Pancreas (tissue), 10 donors: ENCODE results near the gene GTF2A1. TPM values are rescaled to one million over a fixed set of nuclear protein-coding genes. Genes with fewer than 3 reads are reported as not detected.
A peak's percentile ranks its signal among the peaks of the same experiment; 100 is the strongest.

Experiments used
- ATAC-seq, 4 donors: fragments of 200-7000 bp; cut with Tn5 transposase; one replicate each; pipeline versions ENCODE4 v1.8.0 to v1.9.1; 2020; ENCODE audit warnings: mild to moderate bottlenecking in 4 of 4, moderate library complexity in 4 of 4
- DNase-seq, 6 donors: peaks; one replicate each; pipeline ENCODE4 v3.0.0-alpha.2; 2020
- FAIRE-seq: peaks from 2 replicates; lab custom pipeline; 2012; peaks lifted over from hg19 to GRCh38; lab: Jason Lieb, UNC
- H3K27ac ChIP-seq, 4 donors: fragments of 200-600 bp; sonication (generic); 1 replicate in 3 of 4; 2 replicates in 1 of 4; pipeline versions ENCODE4 v1.5.0 to v1.8.0; 2020
- H3K27me3 ChIP-seq, 4 donors: fragments of 200-600 bp; one replicate each; pipeline ENCODE4 v1.8.0; 2021
- H3K36me3 ChIP-seq, 3 donors: fragments of 200-600 bp; sonication (generic) in 1 of 3; one replicate each; pipeline versions ENCODE4 v1.5.0 to v1.8.0; 2020 to 2021
- H3K4me1 ChIP-seq, 3 donors: fragments of 200-600 bp; one replicate each; pipeline ENCODE4 v1.8.0; 2021
- H3K4me3 ChIP-seq, 4 donors: fragments of 200-600 bp; sonication (generic) in 2 of 4; one replicate each; pipeline versions ENCODE4 v1.5.0 to v1.8.0; 2020 to 2021
- H3K9me3 ChIP-seq, 4 donors: fragments of 200-600 bp; one replicate each; pipeline ENCODE4 v1.8.0; 2021
- CTCF ChIP-seq, 4 donors: fragments of 200-600 bp; sonication (generic) in 3 of 4; IDR thresholded peaks; one replicate each; pipeline versions ENCODE4 v1.5.0 to v1.8.0; 2021; ENCODE audit warnings: antibody characterized with exemption in 4 of 4
- WGBS, 2 donors: extraction: QIAGEN DNeasy Blood & Tissue Kit; methylation state at CpG; one replicate each; pipeline ENCODE4 v1.1.7; 2013; 5-methylcytosine and 5-hydroxymethylcytosine counted together
- intact Hi-C, 3 donors: fragments of 100-400 bp; cut with DNase I; formaldehyde crosslinking; loops; one replicate each; pipeline versions ENCODE4 v1.11.1 to v1.14.2; 2022
- polyA plus RNA-seq, 2 donors: library from polyadenylated mRNA; stranded (reverse); fragments of 200-250 nt; gene quantifications; one replicate each; pipeline ENCODE4 v1.2.3, GENCODE V29; 2013
- total RNA-seq, 6 donors: library from RNA; stranded (reverse); fragmentation: NEBNext Ultra II Directional in 4 of 6; extraction: Animal tissue kit (Norgen Biotek cat#: 25700) in 4 of 6; gene quantifications; one replicate each; pipeline versions ENCODE4 v1.2.1 to v1.2.4, GENCODE V29; 2021 to 2023
- donor health status: healthy with polysubstance abuse.
- donor health status: DM: no; HTN: no; CAD: no; lungs with moderate emphysema.
- donor health status: DM: no; HTN: no; CAD: no.
- donor health status: control.
- donor health status: control.
- donor health status: Bipolar disorder and iron deficiency.
- donor health status: DM: yes; HTN: yes; CAD: no.
- donor health status: DM: no; HTN: no; CAD: no.
- donor health status: DM: no; HTN: no; CAD: no.
- donor health status: DM: yes; HTN: yes; CAD: no.

Gene GTF2A1
- total and polyA plus RNA-seq, 8 donors = 2.4 to 14.6 (median 10.5) TPM

GRCh38 chr14:81222691-81223090 lies 1.9 kb upstream of the GTF2A1 start:
- H3K27ac ChIP-seq = peak overlapping the region in 1 of 4 donors; percentile 99
- no peaks in the 10 kb centered on the region for H3K9me3 ChIP-seq
- no peak for FAIRE-seq
- H3K36me3 ChIP-seq = no peaks in the 10 kb centered on the region
- no peak overlapping the region for H3K4me3 ChIP-seq
- WGBS, 2 donors = 41 to 49% methylated on average over 2 of the region's 2 CpGs
- peaks cover 19 to 29% (median 26%) of the 10 kb centered on the region in 3 donors for H3K4me1 ChIP-seq
- no peaks in the 10 kb centered on the region for H3K27me3 ChIP-seq
- peak in 2 of 6 donors; percentile 32 to 44 for DNase-seq
- intact Hi-C loops = no loop called here
- ATAC-seq = no peak
- TF ChIP-seq CTCF (IDR thresholded peaks at IDR 0.05) = no peak

- Histone ChIP-seq H3K4me3 (peak overlapping the region in 1 of 4 donors; percentile 71), H3K27ac (peak overlapping the region in 3 of 4 donors; percentile 98 to 100 (median 99)), H3K36me3 (no peaks in the 10 kb centered on the region), H3K27me3 (no peaks in the 10 kb centered on the region), H3K4me1 (peaks cover 19 to 34% (median 32%) of the 10 kb centered on the region in 3 donors), H3K9me3 (no peaks in the 10 kb centered on the region)
- WGBS, 2 donors = 55 to 61% methylated on average over 5 of the region's 5 CpGs
- FAIRE-seq (no peak), ATAC-seq (no peak), DNase-seq (no peak)
- no peak for TF ChIP-seq CTCF (IDR thresholded peaks at IDR 0.05)
- intact Hi-C loops = no loop called here
These were observed 1.4 kb upstream of the GTF2A1 start for GRCh38 chr14:81222126-81222525.

- Histone ChIP-seq H3K27ac (peak overlapping the region; percentile 98 to 100 (median 100)), H3K4me1 (peaks cover 19 to 37% (median 34%) of the 10 kb centered on the region in 3 donors), H3K36me3 (no peaks in the 10 kb centered on the region), H3K27me3 (no peaks in the 10 kb centered on the region), H3K4me3 (peak overlapping the region; percentile 0 to 79 (median 68)), H3K9me3 (no peaks in the 10 kb centered on the region)
- ATAC-seq (no peak), FAIRE-seq (no peak), DNase-seq (no peak)
- TF ChIP-seq CTCF (IDR thresholded peaks at IDR 0.05) = no peak
- intact Hi-C loops = no loop called here
- 14% methylated on average over 16 of the region's 16 CpGs for WGBS, 2 donors
These were observed 882 bp upstream of the GTF2A1 start for GRCh38 chr14:81221579-81222102.

GRCh38 chr14:81220580-81220829 lies 254 bp downstream of the GTF2A1 start:
- intact Hi-C loops = no loop called here
- TF ChIP-seq CTCF (IDR thresholded peaks at IDR 0.05) = no peak
- ATAC-seq = no peak
- peaks cover 19 to 37% (median 34%) of the 10 kb centered on the region in 3 donors for H3K4me1 ChIP-seq
- H3K4me3 ChIP-seq = peak overlapping the region; percentile 50 to 79 (median 68)
- FAIRE-seq = no peak
- no peaks in the 10 kb centered on the region for H3K27me3 ChIP-seq
- peaks cover 0 to 7% (median 0%) of the 10 kb centered on the region in 3 donors for H3K36me3 ChIP-seq
- 0% methylated on average over 10 to 13 of the region's 13 CpGs for WGBS, 2 donors
- no peaks in the 10 kb centered on the region for H3K9me3 ChIP-seq
- H3K27ac ChIP-seq = peak overlapping the region; percentile 98 to 100 (median 100)
- no peak for DNase-seq

GRCh38 chr14:81219759-81220579 lies 790 bp downstream of the GTF2A1 start:
- H3K4me1 ChIP-seq = peaks cover 19 to 37% (median 34%) of the 10 kb centered on the region in 3 donors
- no peaks in the 10 kb centered on the region for H3K9me3 ChIP-seq
- WGBS, 2 donors = 0% methylated on average over 48 to 84 of the region's 84 CpGs
- FAIRE-seq = no peak
- DNase-seq = peak; percentile 33 to 80 (median 60)
- intact Hi-C loops = no loop called here
- no peaks in the 10 kb centered on the region for H3K27me3 ChIP-seq
- H3K4me3 ChIP-seq = peak overlapping the region; percentile 53 to 79 (median 68)
- peak; percentile 4 to 20 (median 10) for ATAC-seq
- H3K36me3 ChIP-seq = peaks cover 0 to 12% (median 0%) of the 10 kb centered on the region in 3 donors
- H3K27ac ChIP-seq = peak overlapping the region; percentile 98 to 100 (median 100)
- no peak for TF ChIP-seq CTCF (IDR thresholded peaks at IDR 0.05)
